GM19397 (cell line): ENCODE results near the gene C15orf62.
A peak's percentile ranks its signal among the peaks of the same experiment; 100 is the strongest.

ENCODE experiments used
- ATAC-seq: cut with Tn5 transposase; IDR thresholded peaks from one replicate; pipeline ENCODE4 v1.9.1; 2021; ENCODE audit warnings: mild to moderate bottlenecking, moderate library complexity; ENCODE audit not compliant: unreplicated experiment

The C15orf62 gene

DNA sequence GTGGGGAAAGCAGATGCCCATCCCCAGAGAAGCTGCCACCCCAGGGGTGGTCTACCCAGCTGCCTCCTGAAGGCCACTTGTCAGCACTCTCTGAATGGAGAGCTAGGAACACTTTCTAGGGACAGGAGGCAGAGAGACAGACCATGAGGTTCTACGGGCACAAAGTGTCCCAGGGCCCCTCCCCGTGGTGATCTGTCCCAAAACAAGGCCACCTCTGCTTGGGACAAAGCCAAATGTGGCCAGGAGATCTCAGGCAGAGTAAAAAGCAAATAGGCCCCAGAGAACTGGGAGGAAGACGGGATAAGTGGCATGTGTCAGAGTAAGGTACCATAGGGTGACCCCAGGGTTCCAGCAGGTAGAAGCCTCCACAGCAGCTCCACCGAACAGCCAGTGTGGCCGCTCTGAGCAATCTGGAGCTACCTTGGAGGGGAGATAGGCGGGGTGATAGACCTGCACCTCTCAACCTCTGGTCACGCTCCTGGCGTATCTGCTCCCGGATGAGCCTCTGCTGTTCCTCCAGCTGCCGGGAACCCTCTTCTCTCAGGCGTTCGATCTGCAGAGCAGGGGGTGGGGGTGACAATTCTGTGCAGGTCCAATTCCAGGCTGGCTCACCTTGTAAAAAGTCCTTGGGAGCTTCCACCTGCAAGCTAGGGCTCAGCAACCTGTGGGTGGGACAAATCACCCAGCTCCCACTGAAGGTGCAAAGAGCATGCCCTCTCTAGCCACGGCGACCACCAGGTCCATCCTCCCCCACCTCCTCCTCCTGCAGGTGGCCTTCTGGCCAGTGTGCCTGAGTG lies 6.2 kb downstream of the C15orf62 start:
- ATAC-seq, result no peak

DNA sequence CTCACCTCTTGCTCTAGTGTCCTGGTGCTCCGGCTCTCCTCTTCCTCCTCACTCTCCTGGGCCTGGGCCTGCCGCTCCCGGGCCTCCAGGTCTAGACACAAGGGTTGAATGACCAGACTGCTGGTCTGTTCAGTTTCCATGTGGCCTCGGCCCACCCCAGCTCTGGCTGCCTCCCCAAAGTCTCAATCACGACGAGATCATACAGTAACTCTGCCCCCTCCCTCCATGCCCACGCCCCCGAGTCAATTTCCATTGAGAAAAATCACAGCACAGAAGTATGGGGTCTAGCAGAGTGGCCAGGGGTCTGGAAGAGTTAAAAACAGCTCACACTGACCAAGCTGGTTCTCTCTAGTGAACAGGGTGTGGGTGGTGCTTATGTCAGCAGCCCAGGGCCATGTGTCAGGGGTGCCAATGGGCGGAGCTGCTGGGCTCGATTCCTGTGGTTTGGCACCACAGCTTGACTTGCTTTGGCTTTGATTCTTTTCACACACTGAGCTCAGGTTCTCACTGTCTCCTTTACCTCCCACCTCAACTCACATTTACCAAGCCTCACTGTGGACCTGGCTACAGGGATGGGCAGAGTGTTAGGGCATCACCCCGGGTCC lies 6.9 kb downstream of the C15orf62 start:
- ATAC-seq, result no peak

GRCh38 chr15:40782609-40783227 lies 12.9 kb downstream of the C15orf62 start:
- no peak for ATAC-seq

DNA sequence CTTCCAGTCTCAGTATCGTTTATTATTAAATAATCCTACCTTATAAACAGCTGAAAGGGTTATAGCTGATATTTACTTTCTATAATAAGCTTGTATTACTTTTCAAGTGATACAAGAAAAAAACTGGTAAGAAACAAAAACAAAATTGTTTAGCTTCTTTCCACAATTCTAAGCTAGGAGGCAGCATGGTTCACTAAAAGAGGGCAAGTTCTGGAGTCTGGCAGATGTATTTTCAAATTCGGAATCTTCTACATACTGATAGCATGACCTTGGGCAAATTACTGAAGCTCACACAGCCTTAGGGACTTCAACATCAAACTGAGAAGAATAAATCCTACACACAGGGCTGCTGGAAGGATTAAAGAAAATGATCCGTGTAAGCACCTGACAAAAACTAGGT lies 15.4 kb downstream of the C15orf62 start:
- ATAC-seq, result no peak

GRCh38 chr15:40785814-40786213 lies 16.0 kb downstream of the C15orf62 start:
- no peak for ATAC-seq

- ATAC-seq, result no peak
These were observed 17.6 kb downstream of the C15orf62 start for GRCh38 chr15:40787344-40787841.

GRCh38 chr15:40787991-40788390 lies 18.2 kb downstream of the C15orf62 start:
- no peak for ATAC-seq

DNA sequence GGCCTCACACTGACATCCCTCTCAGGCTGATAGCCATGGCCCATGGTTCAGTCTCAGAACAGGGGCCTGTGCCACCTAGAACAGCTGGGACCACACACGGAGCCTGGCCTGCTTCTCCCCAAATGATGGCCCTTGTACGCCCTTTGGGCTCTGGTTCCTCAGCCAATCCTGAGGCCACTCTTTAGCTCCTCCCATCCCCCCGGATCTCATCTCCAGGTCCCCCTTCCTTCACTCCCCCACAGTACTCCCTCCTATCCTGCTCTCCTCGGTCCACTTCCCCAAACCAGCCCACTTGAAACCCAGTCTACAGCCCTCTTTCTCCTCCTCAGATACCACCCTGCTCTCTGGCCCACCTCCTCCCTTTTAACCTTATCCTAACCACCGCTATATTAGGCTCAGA lies 19.3 kb downstream of the C15orf62 start:
- no peak for ATAC-seq

- no peak for ATAC-seq
These were observed 20.2 kb downstream of the C15orf62 start for GRCh38 chr15:40789999-40790398.

DNA sequence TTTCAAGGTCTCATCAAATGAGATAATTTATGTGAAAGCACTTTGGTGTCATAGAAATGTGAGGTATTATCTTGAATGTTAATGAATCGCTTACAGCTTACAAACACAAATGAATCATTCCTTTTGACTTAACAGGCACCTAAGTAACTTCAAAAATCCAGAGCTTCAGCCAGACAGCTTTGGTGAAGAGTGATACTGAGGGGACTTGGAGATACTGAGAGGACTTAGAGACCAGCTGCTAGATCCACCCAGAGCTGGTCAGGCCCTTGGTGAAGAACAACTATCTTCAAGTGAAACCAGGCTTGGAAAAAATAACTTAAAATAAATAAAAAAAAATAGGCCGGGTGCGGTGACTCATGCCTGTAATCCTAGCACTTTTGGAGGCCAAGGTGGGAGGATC lies 20.9 kb downstream of the C15orf62 start:
- ATAC-seq, result no peak

DNA sequence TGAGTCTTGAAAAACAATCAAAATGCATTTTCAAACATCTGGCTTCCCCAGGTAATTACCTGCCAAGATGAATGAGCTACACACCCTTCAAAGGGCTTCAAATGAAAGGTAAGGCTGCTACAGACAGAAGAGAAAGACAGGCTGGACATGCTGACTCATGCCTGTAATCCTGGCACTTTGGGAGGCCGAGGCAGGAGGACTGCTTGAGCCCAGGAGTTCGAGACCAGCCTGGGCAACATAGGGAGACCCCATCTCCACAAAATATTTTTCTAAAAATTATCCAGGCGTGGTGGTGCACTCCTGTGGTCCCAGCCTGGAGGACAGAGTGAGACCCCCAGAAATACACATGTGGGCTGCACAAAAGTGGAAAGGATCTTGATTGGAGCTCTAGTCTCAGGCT lies 22.6 kb downstream of the C15orf62 start:
- ATAC-seq, result no peak

DNA sequence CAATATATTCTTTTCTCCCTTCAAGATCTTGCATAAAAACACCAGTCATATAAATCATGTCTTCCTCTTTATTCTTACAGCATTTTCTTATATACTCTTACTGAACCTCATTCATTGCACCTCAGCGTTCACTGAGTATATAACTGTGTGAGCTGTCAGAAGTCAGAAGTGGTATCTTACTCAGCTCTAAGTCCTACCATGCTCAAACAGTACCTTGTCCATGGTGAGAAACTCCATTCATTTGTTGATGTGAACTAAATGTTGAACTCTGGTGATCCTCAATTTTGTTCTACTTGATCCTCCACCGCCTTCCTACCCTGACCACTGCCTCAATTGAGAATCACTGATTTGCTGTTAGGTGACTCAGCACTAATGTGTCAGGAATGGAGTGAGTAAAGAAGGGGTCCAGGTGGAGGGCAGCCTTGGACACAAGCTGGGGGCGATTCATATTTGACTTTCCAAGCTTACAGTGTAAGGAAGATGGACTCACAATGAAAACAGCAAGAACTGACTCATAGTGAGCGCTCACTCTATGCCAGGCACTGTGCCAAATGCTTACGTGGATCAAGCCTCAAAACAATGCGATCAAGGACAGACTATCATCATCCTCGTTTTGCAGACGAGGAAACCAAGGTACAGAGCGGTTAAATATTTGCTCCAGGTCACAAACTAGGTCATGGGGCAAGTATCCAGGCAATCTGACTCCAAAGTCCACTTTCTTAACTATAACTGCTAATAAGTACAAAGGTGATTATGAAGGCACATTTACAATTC lies 23.6 kb downstream of the C15orf62 start:
- no peak for ATAC-seq

- no peak for ATAC-seq
These were observed 26.3 kb downstream of the C15orf62 start for GRCh38 chr15:40796041-40796440.

- no peak for ATAC-seq
These were observed 26.7 kb downstream of the C15orf62 start for GRCh38 chr15:40796512-40796911.

- no peak for ATAC-seq
These were observed 29.7 kb downstream of the C15orf62 start for GRCh38 chr15:40799523-40799922.

- ATAC-seq, result no peak
These were observed 33.3 kb downstream of the C15orf62 start for GRCh38 chr15:40803076-40803475.

DNA sequence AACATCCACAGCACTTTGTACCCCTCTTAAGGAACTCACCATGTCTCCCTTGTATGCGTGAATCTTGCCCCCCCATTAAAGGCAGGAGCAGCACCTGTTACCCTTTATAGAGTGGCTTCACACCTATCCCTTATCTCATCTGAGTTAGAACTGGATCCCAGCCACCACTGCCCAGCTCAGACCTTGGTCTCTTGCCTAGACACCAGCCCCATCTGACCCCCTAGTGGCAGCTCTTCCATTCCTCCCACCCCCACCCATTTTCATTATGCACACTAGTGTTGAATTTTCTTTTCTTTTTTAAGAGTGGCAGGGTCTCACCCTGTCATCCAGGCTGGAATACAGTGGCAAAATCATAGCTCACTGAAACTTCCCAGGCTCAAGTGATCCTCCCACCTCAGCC lies 33.9 kb downstream of the C15orf62 start:
- no peak for ATAC-seq

GRCh38 chr15:40806672-40807027 lies 36.9 kb downstream of the C15orf62 start:
- no peak for ATAC-seq

DNA sequence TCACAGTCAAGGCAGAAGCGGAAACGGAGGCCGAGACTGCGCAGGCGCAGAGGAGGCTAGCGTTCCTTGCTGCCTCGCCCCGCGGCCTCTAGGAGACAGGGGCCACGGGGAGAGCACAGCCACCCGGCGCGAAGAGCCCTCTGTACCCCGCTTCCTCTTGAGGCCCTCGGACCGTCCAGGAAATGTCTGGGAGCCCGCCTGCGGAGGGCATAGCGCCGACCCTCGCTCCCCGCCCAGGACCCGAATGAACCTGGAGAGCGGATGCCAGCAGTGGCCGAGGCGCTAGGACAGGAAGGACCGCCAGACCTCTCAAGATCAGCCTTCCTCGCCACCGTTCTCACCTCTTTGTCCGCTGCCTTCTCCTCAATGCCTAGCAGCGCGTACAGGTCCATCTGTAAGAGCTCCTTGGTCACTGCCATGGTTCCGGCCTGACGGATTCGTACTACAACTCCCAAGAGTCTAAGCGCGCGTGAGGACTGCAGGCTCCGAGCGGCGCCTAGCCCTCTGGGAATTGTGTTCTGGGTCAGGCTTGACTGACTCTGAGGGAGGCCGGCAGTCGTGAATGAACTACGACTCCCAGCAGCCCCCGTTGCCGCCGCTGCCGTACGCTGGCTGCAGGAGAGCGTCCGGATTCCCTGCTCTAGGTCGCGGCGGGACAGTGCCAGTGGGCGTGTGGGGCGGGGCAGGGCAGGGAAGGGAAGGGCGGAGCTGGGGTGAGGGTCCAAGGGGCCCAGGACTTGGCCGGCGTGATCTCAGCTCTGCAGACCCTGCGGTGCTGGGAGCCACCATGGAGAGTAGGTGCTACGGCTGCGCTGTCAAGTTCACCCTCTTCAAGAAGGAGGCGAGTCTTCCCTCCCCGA lies 37.5 kb downstream of the C15orf62 start, which contains the start of the genes DNAJC17 and ZFYVE19:
Gene DNAJC17, minus strand, starts transcription at position 446 of the 860 bp plus-strand sequence. Its CDS starts 27 bp downstream, at position 419.
Gene ZFYVE19, plus strand, starts transcription at position 62 of the 860 bp plus-strand sequence. Its CDS starts 501 bp downstream, at position 563.
- peak; percentile 96 for ATAC-seq

DNA sequence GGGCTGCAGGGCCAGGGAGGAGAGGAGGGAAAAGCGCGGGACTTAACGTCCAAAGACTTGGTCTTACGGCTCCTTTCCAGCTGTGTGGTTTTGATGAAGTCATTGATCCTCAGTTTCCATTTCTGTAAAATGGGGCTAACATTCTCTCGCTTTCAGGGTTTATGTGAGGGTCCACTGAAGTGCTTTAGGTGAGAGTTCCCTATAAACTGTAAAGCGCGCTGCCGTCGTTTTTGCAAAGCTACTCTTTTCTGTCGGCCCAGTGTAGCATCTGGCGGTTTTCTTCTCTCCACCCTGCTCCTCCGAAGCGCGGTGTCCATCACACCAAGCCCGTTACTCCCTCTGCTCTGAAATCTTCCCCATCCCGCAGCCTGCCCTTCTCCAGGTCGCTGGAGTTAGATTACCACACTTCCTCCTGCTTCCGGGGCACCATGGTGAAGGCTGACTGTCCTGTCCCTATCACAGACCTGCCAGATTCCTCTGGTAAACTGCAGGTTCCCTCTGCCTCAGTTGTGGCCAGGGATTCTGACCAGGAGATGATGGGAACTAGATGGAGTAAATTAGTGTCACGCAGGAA lies 38.2 kb downstream of the C15orf62 start:
- ATAC-seq, result no peak
